ENCODE data around the gene PRRC2C.
"Not testable (repeated sequence)": the region's sequence is repeated elsewhere in the genome, so short reads cannot be mapped to it uniquely, and the experiment has no call there.

Gene PRRC2C

DNA sequence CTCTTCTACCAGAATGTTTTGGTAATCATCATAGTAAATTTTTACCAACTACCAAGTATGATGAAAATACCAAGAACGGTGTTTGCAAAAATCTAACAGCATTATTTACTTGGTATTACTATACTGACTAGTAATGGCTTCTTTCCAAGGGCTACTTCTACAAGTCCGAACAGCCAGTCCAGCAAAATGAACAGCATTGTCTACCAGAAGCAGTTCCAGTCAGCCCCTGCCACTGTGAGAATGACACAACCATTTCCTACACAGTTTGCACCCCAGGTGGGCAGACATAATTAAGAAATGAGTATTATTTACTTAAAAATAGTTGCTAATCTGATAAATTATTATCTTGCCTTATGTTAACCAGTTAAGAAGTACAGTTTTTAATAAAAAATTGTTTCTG lies 102.9 kb downstream of the PRRC2C start:
- DNase-seq: no peak

- no peak for DNase-seq
These were observed 104.7 kb downstream of the PRRC2C start for GRCh38 chr1:171590022-171590421.

GRCh38 chr1:171595324-171595723 lies 110.0 kb downstream of the PRRC2C start:
- no peak for DNase-seq

GRCh38 chr1:171596119-171596518 lies 110.8 kb downstream of the PRRC2C start:
- DNase-seq: no peak

- DNase-seq: no peak
These were observed 111.4 kb downstream of the PRRC2C start for GRCh38 chr1:171596705-171597104.

- DNase-seq: no peak
These were observed 111.9 kb downstream of the PRRC2C start for GRCh38 chr1:171597203-171597602.

- not testable (repeated sequence) for DNase-seq
These were observed 115.0 kb downstream of the PRRC2C start for GRCh38 chr1:171600310-171600709.

DNA sequence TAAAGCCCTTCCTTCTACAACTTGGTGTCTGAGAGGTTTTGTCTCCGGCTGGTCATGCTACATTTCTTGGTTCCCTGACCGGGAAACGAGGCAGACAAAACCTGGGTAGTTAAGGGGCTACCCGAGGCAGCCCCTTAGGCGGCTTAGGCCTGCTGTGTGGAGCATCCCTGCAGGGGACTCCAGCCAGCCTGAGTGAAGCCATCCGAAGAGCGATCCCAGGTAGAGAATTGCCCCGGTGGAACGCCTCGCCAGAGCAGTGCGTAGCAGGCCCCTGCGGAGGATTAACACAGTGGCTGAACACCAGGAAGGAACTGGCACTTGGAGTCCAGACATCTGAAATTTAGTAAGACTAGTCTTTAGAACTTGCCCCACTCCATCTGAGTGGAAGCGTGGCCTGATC lies 115.5 kb downstream of the PRRC2C start:
- no peak for DNase-seq

DNA sequence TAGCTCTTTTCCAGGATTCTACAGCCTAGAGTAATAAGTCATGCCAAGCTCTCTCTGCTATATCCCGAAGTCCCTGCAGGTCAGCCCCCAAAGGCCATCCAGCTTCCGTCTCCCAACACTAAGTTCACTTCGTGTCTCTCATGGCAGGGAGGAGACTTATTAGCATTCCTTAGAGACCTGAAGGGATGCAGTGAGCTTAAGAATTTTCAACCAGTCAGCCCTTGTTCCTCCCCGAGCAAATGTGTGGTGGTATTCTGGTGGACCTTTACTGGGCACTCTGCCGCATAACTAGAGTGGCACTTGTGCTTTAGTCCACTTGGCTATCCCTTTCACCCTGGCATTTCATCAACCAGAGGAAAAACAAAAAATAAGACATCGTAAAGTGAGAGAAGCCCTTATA lies 117.7 kb downstream of the PRRC2C start:
- not testable (repeated sequence) for DNase-seq

GRCh38 chr1:171606402-171606941 lies 121.1 kb downstream of the PRRC2C start:
- DNase-seq: no peak

GRCh38 chr1:171610385-171610784 lies 125.1 kb downstream of the PRRC2C start:
- no peak for DNase-seq

DNA sequence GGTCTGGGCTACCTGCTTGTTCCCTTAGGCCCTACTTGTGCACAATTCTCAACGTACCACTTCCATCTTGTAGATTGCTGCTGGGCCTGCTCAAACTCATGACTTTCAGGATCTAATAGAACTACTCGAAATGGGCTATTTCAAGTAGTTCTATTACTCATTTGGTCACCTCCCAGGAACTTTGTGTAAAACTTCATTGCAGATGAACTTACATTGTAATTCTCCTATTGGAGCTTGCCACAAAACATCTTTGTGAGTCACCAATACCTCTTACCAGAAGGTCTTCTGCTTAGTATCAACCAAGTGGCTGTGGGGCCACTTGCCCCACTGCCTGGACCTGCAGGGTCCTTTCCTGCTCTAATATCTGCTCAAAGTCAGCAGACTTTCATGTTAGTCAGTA lies 126.0 kb downstream of the PRRC2C start:
- no peak for DNase-seq

DNA sequence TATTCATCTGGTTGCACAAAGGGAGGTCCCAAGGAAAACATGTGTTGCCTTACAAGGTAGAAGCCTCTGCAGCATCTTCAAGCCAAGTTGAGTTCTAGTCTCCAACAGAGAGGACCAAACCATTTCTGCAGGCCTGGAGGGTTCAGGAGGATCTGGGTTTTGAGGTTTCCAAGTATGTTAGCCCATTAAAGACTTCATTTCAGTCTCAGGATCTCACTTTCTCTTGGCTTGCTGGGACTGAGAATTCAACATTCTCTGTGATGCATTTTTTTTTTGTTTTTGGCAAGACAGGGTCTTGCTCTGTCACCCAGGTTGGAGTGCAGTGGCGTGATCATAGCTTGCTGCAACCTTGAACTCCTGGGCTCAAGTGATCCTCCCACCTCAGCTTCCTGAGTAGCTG lies 128.0 kb downstream of the PRRC2C start:
- DNase-seq: no peak

GRCh38 chr1:171615122-171615906 lies 130.0 kb downstream of the PRRC2C start:
- DNase-seq: not testable (repeated sequence)

GRCh38 chr1:171616586-171616985 lies 131.3 kb downstream of the PRRC2C start:
- no peak for DNase-seq

DNA sequence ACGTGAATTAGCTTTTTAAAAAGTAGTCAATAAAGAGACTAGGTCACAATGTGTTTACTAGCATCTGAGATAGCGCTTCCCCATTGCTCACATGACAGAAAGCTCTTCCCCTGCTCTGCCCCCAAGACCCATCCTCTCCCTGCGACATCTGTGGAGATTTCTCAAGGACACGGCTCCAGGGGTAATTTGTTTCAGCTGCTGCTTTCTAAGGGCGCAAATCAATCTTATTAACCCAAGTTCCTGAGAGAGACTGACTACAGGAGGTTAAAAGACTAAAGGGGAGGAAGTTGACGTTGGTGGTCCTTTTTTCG lies 136.8 kb downstream of the PRRC2C start, which contains the start of gene MYOCOS:
Gene MYOCOS, plus strand, starts transcription at position 92 of the 311 bp plus-strand sequence. CDS start 1,641 bp downstream, outside the sequence.
- no peak for DNase-seq

GRCh38 chr1:171623651-171624331 lies 138.5 kb downstream of the PRRC2C start:
- no peak for DNase-seq

DNA sequence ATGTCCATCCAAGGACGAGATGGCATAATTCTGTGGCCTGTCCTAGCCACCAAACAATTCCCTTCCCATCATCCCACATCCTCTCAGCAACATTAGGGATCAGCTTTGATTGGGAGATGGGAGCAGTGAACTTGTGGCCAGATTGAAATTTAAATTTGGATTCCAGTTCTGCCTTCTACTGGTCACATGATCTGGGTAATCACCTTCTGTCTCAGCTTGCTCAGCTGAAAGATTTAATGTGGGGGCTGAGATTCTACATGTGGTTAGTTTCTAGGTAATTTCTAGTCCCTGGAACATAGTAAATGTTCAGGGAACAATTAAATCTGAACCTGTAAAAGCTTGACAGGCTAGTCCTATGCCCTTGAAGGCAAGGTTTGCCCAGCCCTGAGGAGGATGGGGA lies 139.9 kb downstream of the PRRC2C start:
- DNase-seq: no peak

GRCh38 chr1:171627020-171627419 lies 141.7 kb downstream of the PRRC2C start:
- no peak for DNase-seq

DNA sequence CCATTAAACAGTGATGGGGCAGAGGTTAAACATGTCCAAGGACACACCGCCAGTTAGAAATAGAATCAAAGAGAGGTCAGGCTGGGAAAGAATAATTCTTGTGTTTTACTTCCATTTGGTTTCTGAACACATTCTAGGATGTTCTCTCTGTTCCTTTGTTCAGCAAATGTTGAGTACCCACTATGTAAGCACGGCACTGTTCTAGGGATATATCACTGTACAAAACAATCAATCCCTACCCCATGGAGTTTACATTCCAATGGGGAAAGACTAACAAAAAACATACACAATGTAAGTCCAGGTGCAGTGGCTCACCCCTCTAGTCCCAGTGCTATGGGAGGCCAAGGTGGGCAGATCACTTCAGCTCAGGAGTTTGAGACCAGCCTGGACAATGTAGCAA lies 142.9 kb downstream of the PRRC2C start:
- no peak for DNase-seq

- DNase-seq: no peak
These were observed 150.3 kb downstream of the PRRC2C start for GRCh38 chr1:171635661-171636060.

DNA sequence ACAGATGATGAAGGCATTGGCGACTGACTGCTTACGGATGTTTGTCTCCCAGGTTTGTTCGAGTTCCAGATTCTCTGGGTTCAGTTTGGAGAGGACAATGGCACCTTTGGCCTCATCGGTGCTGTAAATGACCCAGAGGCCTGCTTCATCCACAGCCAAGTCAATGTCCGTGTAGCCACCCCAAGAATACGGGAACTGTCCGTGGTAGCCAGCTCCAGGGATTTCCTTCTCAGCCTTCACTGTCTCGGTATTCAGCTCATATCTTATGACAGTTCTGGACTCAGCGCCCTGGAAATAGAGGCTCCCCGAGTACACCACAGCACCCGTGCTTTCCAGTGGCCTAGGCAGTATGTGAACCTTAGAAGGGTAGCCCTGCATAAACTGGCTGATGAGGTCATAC lies 150.8 kb downstream of the PRRC2C start:
- no peak for DNase-seq

- no peak for DNase-seq
These were observed 152.7 kb downstream of the PRRC2C start for GRCh38 chr1:171637928-171638576.

- DNase-seq: no peak
These were observed 154.9 kb downstream of the PRRC2C start for GRCh38 chr1:171640225-171640624.
